MM.1S (cell line): ENCODE results near the gene TACSTD2.
"Not testable (repeated sequence)": the region's sequence is repeated elsewhere in the genome, so short reads cannot be mapped to it uniquely, and the experiment has no call there.

Experiments
- DNase-seq: peaks from one replicate; pipeline ENCODE4 v3.0.0-alpha.2; 2015
- H2AFZ ChIP-seq: fragments of 300-600 bp; sonication (generic); 2 replicates; pipeline ENCODE4 v1.6.0; 2016; ENCODE audit warnings: antibody characterized with exemption, low read length
- H3F3A ChIP-seq: fragments of 300-600 bp; sonication (generic); 2 replicates; pipeline ENCODE4 v1.6.1; 2016; ENCODE audit warnings: mild to moderate bottlenecking, antibody characterized with exemption, low read length, moderate library complexity, mixed read lengths; ENCODE audit not compliant: insufficient read depth
- H3K27ac ChIP-seq: fragments of 300-600 bp; sonication (generic); 2 replicates; pipeline ENCODE4 v1.5.1; 2016; ENCODE audit warnings: mild to moderate bottlenecking, low read length
- H3K27me3 ChIP-seq: fragments of 300-600 bp; sonication (generic); replicated peaks from 2 replicates; pipeline ENCODE4 v1.6.0; 2016; ENCODE audit warnings: low read length; ENCODE audit not compliant: insufficient read depth
- H3K36me3 ChIP-seq: fragments of 300-600 bp; sonication (generic); replicated peaks from 2 replicates; pipeline ENCODE4 v1.6.1; 2016; ENCODE audit warnings: mild to moderate bottlenecking, low read length, mixed read lengths; ENCODE audit not compliant: insufficient read depth
- H3K4me1 ChIP-seq: fragments of 300-600 bp; sonication (generic); 2 replicates; pipeline ENCODE4 v1.6.1; 2016; ENCODE audit warnings: low read length, mixed read lengths
- H3K4me2 ChIP-seq: fragments of 300-600 bp; sonication (generic); 2 replicates; pipeline ENCODE4 v1.6.0; 2016; ENCODE audit warnings: low read depth, low read length
- H3K4me3 ChIP-seq: fragments of 300-600 bp; sonication (generic); 2 replicates; pipeline ENCODE4 v1.5.1; 2016; ENCODE audit warnings: low read length, mixed read lengths
- H3K79me2 ChIP-seq: fragments of 300-600 bp; sonication (generic); 2 replicates; pipeline ENCODE4 v1.6.1; 2016; ENCODE audit warnings: mixed run types, low read length, mixed read lengths
- H3K9ac ChIP-seq: fragments of 300-600 bp; sonication (generic); 2 replicates; pipeline ENCODE4 v1.6.1; 2016; ENCODE audit warnings: low read length, mixed read lengths
- H3K9me2 ChIP-seq: fragments of 300-600 bp; sonication (generic); replicated peaks from 2 replicates; pipeline ENCODE4 v1.6.1; 2016; ENCODE audit warnings: mild to moderate bottlenecking, low read length, mixed read lengths; ENCODE audit not compliant: insufficient read depth
- H3K9me3 ChIP-seq: fragments of 300-600 bp; sonication (generic); replicated peaks from 2 replicates; pipeline ENCODE4 v1.6.1; 2016; ENCODE audit warnings: mild to moderate bottlenecking, low read length, mixed read lengths; ENCODE audit not compliant: insufficient read depth
- H4K20me1 ChIP-seq: fragments of 300-600 bp; sonication (generic); 2 replicates; pipeline ENCODE4 v1.6.1; 2016; ENCODE audit warnings: mild to moderate bottlenecking, low read length, moderate library complexity, mixed read lengths; ENCODE audit not compliant: insufficient read depth
- EZH2 ChIP-seq: fragments of 300-600 bp; sonication (generic); optimal IDR thresholded peaks from 2 replicates; pipeline ENCODE3; 2017; ENCODE audit warnings: low read depth, mild to moderate bottlenecking, antibody characterized with exemption, low read length, mixed read lengths
- EZH2phosphoT487 ChIP-seq: fragments of 300-600 bp; sonication (generic); IDR thresholded peaks from 2 replicates; pipeline ENCODE4 v1.6.1; 2018; ENCODE audit warnings: antibody characterized with exemption, low read length
- TF ChIP-seq, protein P1 (sequence below): fragments of 300-600 bp; sonication (generic); IDR thresholded peaks from 2 replicates; pipeline ENCODE4 v1.5.1; 2016; ENCODE audit warnings: antibody characterized with exemption, low read length, mixed read lengths

TACSTD2 gene

DNA sequence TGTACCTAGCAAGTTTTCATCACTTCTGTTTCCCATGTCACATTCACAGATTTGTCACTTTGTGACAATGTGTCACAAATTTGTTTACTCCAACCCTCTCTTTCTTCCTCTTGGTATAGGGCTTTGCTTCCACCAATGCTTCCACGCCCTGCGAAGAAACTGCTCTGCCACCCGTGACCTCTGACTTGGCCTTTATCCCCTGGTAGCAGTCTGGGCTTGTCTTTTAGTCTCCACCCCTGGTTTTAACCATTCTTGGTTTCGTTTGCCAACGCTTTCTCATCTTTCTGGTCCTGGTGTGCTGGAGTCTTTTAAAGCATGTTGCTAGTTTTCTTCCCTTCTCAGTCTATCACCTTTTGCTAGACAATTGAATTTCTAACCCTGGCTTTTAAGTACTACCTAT, 8.1 kb downstream of the TACSTD2 start:
- no peaks in the 10 kb centered on the region for H3K36me3 ChIP-seq
- DNase-seq: peak; percentile 23

DNA sequence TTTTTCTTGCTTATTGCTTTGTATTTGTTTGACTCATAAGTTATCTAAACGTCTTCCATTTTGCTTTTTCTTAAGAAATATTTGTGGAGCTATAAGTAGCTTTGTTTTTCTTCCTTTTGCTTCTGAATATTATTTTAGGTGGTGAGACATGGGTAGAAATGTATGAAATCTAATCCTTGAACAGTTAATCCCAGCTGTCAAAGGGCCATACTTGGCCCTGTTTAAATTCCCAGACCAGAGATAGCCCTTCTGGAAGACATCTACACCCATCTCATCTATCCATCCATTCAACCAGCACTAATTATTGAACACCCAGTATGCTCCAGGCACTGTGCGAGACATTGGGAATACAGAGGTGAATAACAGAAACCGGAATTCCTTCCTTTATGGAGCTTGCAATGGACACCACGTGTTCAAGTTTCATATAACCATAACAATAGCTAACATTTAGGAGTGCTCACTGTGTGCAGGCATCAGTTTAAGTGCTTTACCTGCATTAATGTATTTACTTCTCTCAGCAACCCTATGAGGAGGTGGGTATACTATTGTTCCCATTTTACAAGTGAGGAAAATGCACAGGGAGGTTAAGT, 8.7 kb downstream of the TACSTD2 start:
- no peaks in the 10 kb centered on the region for H3K9me2 ChIP-seq
- no peak overlapping the region for H3K4me2 ChIP-seq
- no peaks in the 10 kb centered on the region for H3F3A ChIP-seq
- no peak for TF ChIP-seq EZH2phosphoT487
- no peak for TF ChIP-seq EZH2
- TF ChIP-seq, protein P1, sequence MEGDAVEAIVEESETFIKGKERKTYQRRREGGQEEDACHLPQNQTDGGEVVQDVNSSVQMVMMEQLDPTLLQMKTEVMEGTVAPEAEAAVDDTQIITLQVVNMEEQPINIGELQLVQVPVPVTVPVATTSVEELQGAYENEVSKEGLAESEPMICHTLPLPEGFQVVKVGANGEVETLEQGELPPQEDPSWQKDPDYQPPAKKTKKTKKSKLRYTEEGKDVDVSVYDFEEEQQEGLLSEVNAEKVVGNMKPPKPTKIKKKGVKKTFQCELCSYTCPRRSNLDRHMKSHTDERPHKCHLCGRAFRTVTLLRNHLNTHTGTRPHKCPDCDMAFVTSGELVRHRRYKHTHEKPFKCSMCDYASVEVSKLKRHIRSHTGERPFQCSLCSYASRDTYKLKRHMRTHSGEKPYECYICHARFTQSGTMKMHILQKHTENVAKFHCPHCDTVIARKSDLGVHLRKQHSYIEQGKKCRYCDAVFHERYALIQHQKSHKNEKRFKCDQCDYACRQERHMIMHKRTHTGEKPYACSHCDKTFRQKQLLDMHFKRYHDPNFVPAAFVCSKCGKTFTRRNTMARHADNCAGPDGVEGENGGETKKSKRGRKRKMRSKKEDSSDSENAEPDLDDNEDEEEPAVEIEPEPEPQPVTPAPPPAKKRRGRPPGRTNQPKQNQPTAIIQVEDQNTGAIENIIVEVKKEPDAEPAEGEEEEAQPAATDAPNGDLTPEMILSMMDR: no peak
- H3K9ac ChIP-seq: no peak overlapping the region
- no peaks in the 10 kb centered on the region for H3K79me2 ChIP-seq
- no peak overlapping the region for H3K27ac ChIP-seq
- no peaks in the 10 kb centered on the region for H3K27me3 ChIP-seq
- H2AFZ ChIP-seq: no peak overlapping the region
- H3K4me3 ChIP-seq: no peak overlapping the region
- no peaks in the 10 kb centered on the region for H4K20me1 ChIP-seq
- H3K36me3 ChIP-seq: no peaks in the 10 kb centered on the region
- no peaks in the 10 kb centered on the region for H3K4me1 ChIP-seq
- DNase-seq: no peak
- no peaks in the 10 kb centered on the region for H3K9me3 ChIP-seq

More for the DNA sequence above, 8.1 kb downstream of the TACSTD2 start:
- H3K9ac ChIP-seq: no peak overlapping the region
- H3K9me2 ChIP-seq: no peaks in the 10 kb centered on the region
- H3K9me3 ChIP-seq: no peaks in the 10 kb centered on the region
- no peak overlapping the region for H3K27ac ChIP-seq
- TF ChIP-seq, protein P1: no peak
- no peak for TF ChIP-seq EZH2
- TF ChIP-seq EZH2phosphoT487: no peak
- no peaks in the 10 kb centered on the region for H3K79me2 ChIP-seq
- no peaks in the 10 kb centered on the region for H3F3A ChIP-seq
- H4K20me1 ChIP-seq: no peaks in the 10 kb centered on the region
- no peak overlapping the region for H3K4me3 ChIP-seq
- H3K4me1 ChIP-seq: peaks cover 2% of the 10 kb centered on the region; the same call in 1 of the 2 replicates
- no peak overlapping the region for H2AFZ ChIP-seq
- no peak overlapping the region for H3K4me2 ChIP-seq
- no peaks in the 10 kb centered on the region for H3K27me3 ChIP-seq

DNA sequence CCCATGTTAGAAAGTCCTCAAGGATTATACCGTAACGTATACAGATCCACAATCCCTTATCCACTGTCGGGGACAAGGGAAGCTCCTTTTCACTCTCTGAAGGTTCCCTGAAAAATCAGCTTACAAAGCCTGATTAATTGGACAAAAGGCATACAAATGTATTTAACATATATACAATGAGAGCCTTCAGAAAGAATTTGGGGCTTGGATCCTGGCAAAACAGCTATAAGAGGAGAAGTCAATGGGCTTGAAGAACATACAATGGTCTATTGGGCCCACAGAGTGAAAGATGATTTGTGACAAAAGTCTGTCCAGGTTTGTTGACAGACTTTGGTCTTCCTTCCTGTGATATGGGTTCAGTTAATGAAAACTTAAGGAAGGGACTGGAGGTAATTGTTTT, 10.7 kb downstream of the TACSTD2 start:
- Histone ChIP-seq H3K4me2 (no peak overlapping the region), H3K27ac (no peak overlapping the region)

DNA sequence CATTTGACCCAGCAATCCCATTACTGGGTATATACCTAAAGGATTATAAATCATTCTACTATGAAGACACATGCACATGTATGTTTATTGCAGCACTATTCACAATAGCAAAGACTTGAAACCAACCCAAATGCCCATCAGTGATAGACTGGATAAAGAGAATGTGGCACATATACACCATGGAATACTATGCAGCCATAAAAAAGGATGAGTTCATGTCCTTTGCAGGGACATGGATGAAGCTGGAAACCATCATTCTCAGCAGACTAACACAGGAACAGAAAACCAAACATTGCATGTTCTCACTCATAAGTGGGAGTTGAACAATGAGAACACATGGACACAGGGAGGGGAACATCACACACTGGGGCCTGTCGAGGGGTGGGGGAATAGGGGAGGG, 13.3 kb downstream of the TACSTD2 start:
- not testable (repeated sequence) for H3K36me3 ChIP-seq, H2AFZ ChIP-seq

More for the DNA sequence above, 10.7 kb downstream of the TACSTD2 start:
- H3K9me3 ChIP-seq: no peaks in the 10 kb centered on the region
- no peaks in the 10 kb centered on the region for H3K79me2 ChIP-seq
- no peaks in the 10 kb centered on the region for H3K4me1 ChIP-seq
- no peak overlapping the region for H3K9ac ChIP-seq
- H3K27me3 ChIP-seq: no peaks in the 10 kb centered on the region
- DNase-seq: no peak
- no peaks in the 10 kb centered on the region for H3F3A ChIP-seq
- no peak overlapping the region for H2AFZ ChIP-seq
- H4K20me1 ChIP-seq: no peaks in the 10 kb centered on the region
- H3K9me2 ChIP-seq: no peaks in the 10 kb centered on the region
- H3K36me3 ChIP-seq: no peaks in the 10 kb centered on the region
- H3K4me3 ChIP-seq: no peak overlapping the region
- no peak for TF ChIP-seq EZH2
- TF ChIP-seq, protein P1: no peak

More for the DNA sequence above, 13.3 kb downstream of the TACSTD2 start:
- not testable (repeated sequence) for H4K20me1 ChIP-seq, H3K79me2 ChIP-seq, DNase-seq, H3F3A ChIP-seq, H3K9ac ChIP-seq, H3K9me3 ChIP-seq, H3K27me3 ChIP-seq, H3K4me3 ChIP-seq, H3K4me1 ChIP-seq, H3K27ac ChIP-seq, H3K4me2 ChIP-seq, H3K9me2 ChIP-seq
